IPS-NIHi11 (cell line): ENCODE results near the gene KIF5B.
"Not testable (repeated sequence)": the region's sequence is repeated elsewhere in the genome, so short reads cannot be mapped to it uniquely, and the experiment has no call there.

Source experiments
- DNase-seq: peaks from one replicate; pipeline ENCODE4 v3.0.0; 2012; ENCODE audit warnings: mixed read lengths, low spot score

Gene KIF5B

GRCh38 chr10:32056136-32057035 is at the start of gene KIF5B:
Gene KIF5B, minus strand, starts transcription at chr10:32056425. Its CDS starts 452 bp downstream, at chr10:32055973.
- peak; percentile 99 for DNase-seq

- DNase-seq = no peak
Observed at GRCh38 chr10:32105782-32106382, 49.7 kb upstream of the KIF5B start.

GRCh38 chr10:32104622-32105509 is 48.6 kb upstream of the KIF5B start:
- DNase-seq = no peak

- no peak for DNase-seq
Observed at GRCh38 chr10:32104181-32104580, 48.0 kb upstream of the KIF5B start.

- DNase-seq = no peak
Observed at GRCh38 chr10:32103721-32104120, 47.5 kb upstream of the KIF5B start.

- DNase-seq = not testable (repeated sequence)
Observed at GRCh38 chr10:32098566-32099259, 42.5 kb upstream of the KIF5B start.

GRCh38 chr10:32095116-32095733 is 39.0 kb upstream of the KIF5B start:
- DNase-seq = no peak

GRCh38 chr10:32093650-32094049 is 37.4 kb upstream of the KIF5B start:
- DNase-seq = no peak

GRCh38 chr10:32091046-32091445 is 34.8 kb upstream of the KIF5B start:
- DNase-seq = no peak

GRCh38 chr10:32084185-32084851 is 28.1 kb upstream of the KIF5B start:
- DNase-seq = no peak

GRCh38 chr10:32077896-32078485 is 21.8 kb upstream of the KIF5B start:
- DNase-seq = no peak

GRCh38 chr10:32073659-32074058 is 17.4 kb upstream of the KIF5B start:
- no peak for DNase-seq

- no peak for DNase-seq
Observed at GRCh38 chr10:32073128-32073527, 16.9 kb upstream of the KIF5B start.

- no peak for DNase-seq
Observed at GRCh38 chr10:32072025-32072800, 16.0 kb upstream of the KIF5B start.

GRCh38 chr10:32070645-32071044 is 14.4 kb upstream of the KIF5B start:
- no peak for DNase-seq

- DNase-seq = no peak
Observed at GRCh38 chr10:32068569-32068968, 12.3 kb upstream of the KIF5B start.

GRCh38 chr10:32067931-32068330 is 11.7 kb upstream of the KIF5B start:
- DNase-seq = not testable (repeated sequence)

- DNase-seq = no peak
Observed at GRCh38 chr10:32065856-32066255, 9.6 kb upstream of the KIF5B start.

- no peak for DNase-seq
Observed at GRCh38 chr10:32061440-32061839, 5.2 kb upstream of the KIF5B start.

GRCh38 chr10:32060347-32060746 is 4.1 kb upstream of the KIF5B start:
- no peak for DNase-seq
